H1 (cell line): ENCODE measurements around the gene INHBA. TPM values are rescaled to one million over a fixed set of nuclear protein-coding genes. Genes with fewer than 3 reads are reported as not detected.

ENCODE experiments used
- CTCF ChIA-PET: fragments of 300-600 bp; sonication (Branson Sonifier 250); formaldehyde crosslinking; loops from one replicate; lab custom pipeline; 2021; ENCODE audit not compliant: partially characterized antibody; lab: Charles Lee
- POLR2A ChIA-PET: fragments of 300-600 bp; sonication (Branson Sonifier 250); formaldehyde crosslinking; loops from one replicate; lab custom pipeline; 2021; ENCODE audit warnings: inconsistent platforms; ENCODE audit not compliant: partially characterized antibody; lab: Charles Lee
- DNase-seq, 2 experiments: peaks; one replicate each; pipeline versions ENCODE4 v3.0.0 to v3.0.0-alpha.2; 2010 to 2022; ENCODE audit warnings: low spot score in 2 of 2, low read depth in 1 of 2, mixed read lengths in 1 of 2
- FAIRE-seq: peaks from 2 replicates; lab custom pipeline; 2011; peaks lifted over from hg19 to GRCh38; lab: Jason Lieb, UNC
- H2AFZ ChIP-seq: 2 replicates; pipeline ENCODE4 v1.8.1; 2012; ENCODE audit warnings: low read length, inconsistent platforms
- H2AK5ac ChIP-seq: 2 replicates; pipeline ENCODE4 v1.6.1; 2013; ENCODE audit warnings: low read depth, low read length
- H2BK120ac ChIP-seq: replicated peaks from 2 replicates; pipeline ENCODE3; 2013; ENCODE audit warnings: low read depth, low read length, inconsistent platforms
- H2BK12ac ChIP-seq: 2 replicates; pipeline ENCODE4 v1.6.1; 2013; ENCODE audit warnings: low read depth, low read length
- H2BK15ac ChIP-seq: 2 replicates; pipeline ENCODE4 v1.6.1; 2013; ENCODE audit warnings: low read length
- H2BK20ac ChIP-seq: 2 replicates; pipeline ENCODE4 v1.6.1; 2013; ENCODE audit warnings: low read length
- H2BK5ac ChIP-seq: 2 replicates; pipeline ENCODE4 v1.6.1; 2013; ENCODE audit warnings: low read depth, low read length
- H3K14ac ChIP-seq: 2 replicates; pipeline ENCODE4 v1.6.1; 2013; ENCODE audit warnings: inconsistent platforms; ENCODE audit not compliant: insufficient read length
- H3K18ac ChIP-seq: 2 replicates; pipeline ENCODE4 v1.6.1; 2013; ENCODE audit warnings: low read length; ENCODE audit errors: extremely low read depth
- H3K23ac ChIP-seq: 2 replicates; pipeline ENCODE4 v1.6.1; 2013; ENCODE audit warnings: inconsistent platforms; ENCODE audit not compliant: insufficient read length
- H3K23me2 ChIP-seq: 2 replicates; pipeline ENCODE4 v1.6.1; 2013; ENCODE audit warnings: low read depth, low read length
- H3K27ac ChIP-seq: 2 replicates; pipeline ENCODE4 v1.6.1; 2011; ENCODE audit warnings: low read depth, low read length, inconsistent platforms
- H3K27me3 ChIP-seq, 4 experiments: replicated peaks in 1 of 4; 1 replicate in 1 of 4; 2 replicates in 3 of 4; pipeline versions ENCODE4 v1.6.1 to v1.8.1; 2011 to 2013; ENCODE audit warnings: low read length in 3 of 4, mild to moderate bottlenecking in 3 of 4, inconsistent platforms in 2 of 4, mixed read lengths in 2 of 4, moderate library complexity in 1 of 4; ENCODE audit not compliant: control insufficient read depth in 3 of 4, insufficient read depth in 3 of 4; ENCODE audit errors: extremely low read depth in 1 of 4
- H3K36me3 ChIP-seq, 4 experiments: 2 replicates each; pipeline versions ENCODE4 v1.6.1 to v1.8.1; 2011 to 2013; ENCODE audit warnings: mild to moderate bottlenecking in 4 of 4, low read length in 3 of 4, moderate library complexity in 2 of 4, control low read depth in 1 of 4, inconsistent platforms in 1 of 4; ENCODE audit not compliant: insufficient read depth in 4 of 4, control insufficient read depth in 2 of 4
- H3K4ac ChIP-seq: replicated peaks from 2 replicates; pipeline ENCODE3; 2013; ENCODE audit warnings: low read length, low read depth, mixed read lengths, inconsistent platforms; ENCODE audit not compliant: insufficient read length
- H3K4me1 ChIP-seq, 4 experiments: replicated peaks in 1 of 4; 1 replicate in 1 of 4; 2 replicates in 3 of 4; pipeline versions ENCODE4 v1.6.1 to v1.8.1; 2011 to 2013; ENCODE audit warnings: low read length in 3 of 4, inconsistent platforms in 2 of 4, mixed read lengths in 1 of 4; ENCODE audit not compliant: insufficient read depth in 4 of 4, control insufficient read depth in 3 of 4
- H3K4me2 ChIP-seq, 2 experiments: 2 replicates each; pipeline versions ENCODE4 v1.6.1 to v1.8.1; 2011 to 2013; ENCODE audit warnings: low read depth in 2 of 2, low read length in 2 of 2, control low read depth in 1 of 2, inconsistent platforms in 1 of 2, mild to moderate bottlenecking in 1 of 2; ENCODE audit not compliant: insufficient read depth in 1 of 2
- H3K4me3 ChIP-seq, 4 experiments: fragments of 200-600, 300-600 bp in 1 of 4; sonication (generic), shearing (Covaris generic), sonication (Bioruptor Twin) in 1 of 4; 2 replicates each; pipeline versions ENCODE4 v1.5.1 to v1.8.1; 2011 to 2016; ENCODE audit warnings: low read length in 4 of 4, low read depth in 3 of 4, control low read depth in 2 of 4, inconsistent platforms in 2 of 4, mild to moderate bottlenecking in 2 of 4, mixed read lengths in 1 of 4, moderate library complexity in 1 of 4; ENCODE audit not compliant: insufficient read depth in 2 of 4; ENCODE audit errors: extremely low read depth in 1 of 4
- H3K56ac ChIP-seq: replicated peaks from 2 replicates; pipeline ENCODE3; 2013; ENCODE audit warnings: low read depth, mild to moderate bottlenecking, mixed read lengths, low read length, inconsistent platforms; ENCODE audit not compliant: insufficient read length
- H3K79me1 ChIP-seq: 2 replicates; pipeline ENCODE4 v1.6.1; 2013; ENCODE audit warnings: low read depth, low read length, control low read depth
- H3K79me2 ChIP-seq, 2 experiments: 2 replicates each; pipeline versions ENCODE4 v1.6.1 to v1.8.1; 2012 to 2013; ENCODE audit warnings: low read length in 2 of 2, mild to moderate bottlenecking in 2 of 2, inconsistent platforms in 1 of 2; ENCODE audit not compliant: insufficient read depth in 2 of 2, control insufficient read depth in 1 of 2
- H3K9ac ChIP-seq, 4 experiments: replicated peaks in 1 of 4; 1 replicate in 1 of 4; 2 replicates in 3 of 4; pipeline versions ENCODE4 v1.6.1 to v1.8.1; 2011 to 2013; ENCODE audit warnings: low read depth in 3 of 4, low read length in 3 of 4, control low read depth in 2 of 4, mild to moderate bottlenecking in 2 of 4, moderate library complexity in 2 of 4, inconsistent platforms in 1 of 4; ENCODE audit errors: extremely low read depth in 1 of 4
- H3K9me3 ChIP-seq, 2 experiments: 2 replicates each; pipeline versions ENCODE4 v1.6.1 to v1.8.1; 2012 to 2013; ENCODE audit warnings: mild to moderate bottlenecking in 2 of 2, moderate library complexity in 2 of 2, control low read depth in 1 of 2, inconsistent platforms in 1 of 2, low read depth in 1 of 2, low read length in 1 of 2, mixed read lengths in 1 of 2; ENCODE audit not compliant: insufficient read depth in 2 of 2
- H4K20me1 ChIP-seq, 2 experiments: replicated peaks in 1 of 2; 2 replicates each; pipeline versions ENCODE3 to v1.8.1; 2011 to 2013; ENCODE audit warnings: inconsistent platforms in 2 of 2, low read length in 2 of 2, mild to moderate bottlenecking in 1 of 2; ENCODE audit not compliant: insufficient read depth in 2 of 2, control insufficient read depth in 1 of 2
- H4K5ac ChIP-seq: 2 replicates; pipeline ENCODE4 v1.6.1; 2013; ENCODE audit warnings: low read length, low read depth, mixed read lengths, inconsistent platforms; ENCODE audit not compliant: insufficient read length
- H4K8ac ChIP-seq: 2 replicates; pipeline ENCODE4 v1.8.0; 2013; ENCODE audit warnings: mild to moderate bottlenecking, moderate library complexity, low read length, inconsistent platforms; ENCODE audit not compliant: insufficient read depth; ENCODE audit errors: extremely low read depth
- H4K91ac ChIP-seq: replicated peaks from 2 replicates; pipeline ENCODE3; 2013; ENCODE audit warnings: low read length, mixed read lengths, inconsistent platforms; ENCODE audit not compliant: insufficient read length
- CBX8 ChIP-seq: fragments of 300-800, 300-1000 bp; sonication (generic); IDR thresholded peaks from 2 replicates; pipeline ENCODE4 v1.7.1; 2016; ENCODE audit warnings: low read depth, low read length, borderline replicate concordance
- EZH2 ChIP-seq: fragments of 200-600 bp; sonication (generic); IDR thresholded peaks from 2 replicates; pipeline ENCODE4 v1.7.1; 2012; ENCODE audit warnings: low read depth, mild to moderate bottlenecking, moderate library complexity, low read length, inconsistent platforms; ENCODE audit not compliant: severe bottlenecking
- FOSL1 ChIP-seq: IDR thresholded peaks from 2 replicates; pipeline ENCODE4 v1.6.1; 2011; ENCODE audit warnings: mild to moderate bottlenecking, low read depth, low read length, moderate library complexity; ENCODE audit not compliant: insufficient read depth
- GTF2F1 ChIP-seq: IDR thresholded peaks from 2 replicates; pipeline ENCODE4 v1.6.1; 2012; ENCODE audit warnings: low read depth, low read length, improper control_type of control experiment, borderline replicate concordance
- JUN ChIP-seq: IDR thresholded peaks from 2 replicates; pipeline ENCODE4 v1.6.1; 2011; ENCODE audit warnings: low read depth, mild to moderate bottlenecking, improper control_type of control experiment, low read length
- KDM5A ChIP-seq: fragments of 200-600 bp; IDR thresholded peaks from 2 replicates; pipeline ENCODE4 v1.7.1; 2012; ENCODE audit warnings: mild to moderate bottlenecking, low read length, inconsistent platforms, mixed read lengths
- POLR2AphosphoS5 ChIP-seq: IDR thresholded peaks from 2 replicates; pipeline ENCODE4 v1.6.1; 2011; ENCODE audit warnings: low read depth, low read length
- RAD21 ChIP-seq, 2 experiments: IDR thresholded peaks in 1 of 2; conservative IDR thresholded peaks in 1 of 2; 2 replicates each; pipeline ENCODE4 v1.6.1; 2011; ENCODE audit warnings: low read depth in 2 of 2, low read length in 2 of 2, improper control_type of control experiment in 1 of 2, inconsistent platforms in 1 of 2, mild to moderate bottlenecking in 1 of 2, moderate library complexity in 1 of 2
- RBBP5 ChIP-seq: IDR thresholded peaks from 2 replicates; pipeline ENCODE4 v1.7.1; 2012; ENCODE audit warnings: low read depth, mild to moderate bottlenecking, inconsistent platforms, low read length, moderate library complexity, borderline replicate concordance
- SRF ChIP-seq: IDR thresholded peaks from 2 replicates; pipeline ENCODE4 v1.6.1; 2011; ENCODE audit warnings: mild to moderate bottlenecking, low read depth, low read length, moderate library complexity
- TEAD4 ChIP-seq: IDR thresholded peaks from 2 replicates; pipeline ENCODE4 v1.6.1; 2012; ENCODE audit warnings: low read depth, low read length, inconsistent platforms, mixed read lengths
- ZNF274 ChIP-seq: IDR thresholded peaks from 2 replicates; pipeline ENCODE4 v1.7.0; 2012; ENCODE audit warnings: low read length, borderline replicate concordance; ENCODE audit errors: extremely low read depth
- WGBS, 2 experiments: shearing (Covaris generic) in 1 of 2; methylation state at CpG; one replicate each; pipeline versions ENCODE4 v1.1.6 to v1.1.7; 2013 to 2015; ENCODE audit warnings: low lambda C conversion rate in 2 of 2, mixed read lengths in 2 of 2, inconsistent platforms in 1 of 2, low coverage in 1 of 2, missing lambda C conversion rate in 1 of 2; ENCODE audit not compliant: insufficient replicate concordance in 2 of 2, insufficient coverage in 1 of 2, insufficient read length in 1 of 2; ENCODE audit errors: extremely low coverage in 1 of 2, missing lambda C conversion rate in 1 of 2; 5-methylcytosine and 5-hydroxymethylcytosine counted together
- polyA plus RNA-seq, 7 experiments: library from polyadenylated mRNA; depleted of rRNA in 3 of 7; stranded (reverse) in 5 of 7; unstranded in 2 of 7; fragments of >200 nt in 5 of 7; fragments of 200-250 nt in 2 of 7; gene quantifications; 1 replicate in 5 of 7; 2 replicates in 1 of 7; 4 replicates in 1 of 7; pipeline versions ENCODE4 v1.2.1 to v1.2.3, GENCODE V29; 2011 to 2013; ENCODE audit warnings: missing spikeins in 2 of 7, mixed read lengths in 2 of 7
- total RNA-seq: library from RNA; stranded (reverse); fragmentation: NEBNext Ultra II Directional; extraction: Animal tissue kit (Norgen Biotek cat#: 25700); gene quantifications from 2 replicates; pipeline ENCODE4 v1.2.1, GENCODE V29; 2021

INHBA gene
- total and polyA plus RNA-seq, 2 of the 8 experiments (the other 6 are each of a cell fraction or from before 2014, with no cell fraction given): 1.1 to 2.7 TPM

- Histone ChIP-seq H3K4ac (no peak overlapping the region), H3K56ac (no peak overlapping the region), H4K91ac (no peak overlapping the region), H3K4me1 (no peaks in the 10 kb centered on the region; a peak in 1 of 7 replicates), H2AFZ (no peak overlapping the region), H3K27ac (no peak overlapping the region), H2BK12ac (no peak overlapping the region), H2BK20ac (no peak overlapping the region), H3K23ac (no peak overlapping the region), H2BK5ac (no peak overlapping the region), H3K4me2 (no peak overlapping the region), H3K79me2 (no peaks in the 10 kb centered on the region), H3K18ac (no peak overlapping the region), H3K36me3 (no peaks in the 10 kb centered on the region), H4K8ac (no peak overlapping the region), H3K23me2 (no peaks in the 10 kb centered on the region), H2BK15ac (no peak overlapping the region), H2BK120ac (no peak overlapping the region), H2AK5ac (no peak overlapping the region), H3K4me3 (no peak overlapping the region), H3K9me3 (no peaks in the 10 kb centered on the region), H3K14ac (no peak overlapping the region), H3K79me1 (no peaks in the 10 kb centered on the region), H4K20me1 (no peaks in the 10 kb centered on the region), H3K9ac (no peak overlapping the region), H4K5ac (no peak overlapping the region), H3K27me3 (no peaks in the 10 kb centered on the region)
- POLR2A ChIA-PET: no interaction called here
- CTCF ChIA-PET: interaction anchor here (0.6 to 2.9 kb wide), 4 partner anchors 10 to 712 kb away, joined by 3 to 19 read pairs (median 6); no protein-coding TSS in a partner anchor
- FAIRE-seq (no peak), DNase-seq (no peak)
- TF ChIP-seq RBBP5 (no peak), JUN (no peak), EZH2 (no peak), ZNF274 (no peak), GTF2F1 (no peak), KDM5A (no peak), TEAD4 (no peak), POLR2AphosphoS5 (no peak), CBX8 (no peak), RAD21 (IDR thresholded peaks at IDR 0.05 in 1 of 2, conservative IDR thresholded peaks at IDR 0.05 in 1 of 2; ENCODE audit: low read depth in 2 of 2, low read length in 2 of 2) (no peak), SRF (no peak), FOSL1 (no peak)
- 89% methylated on average over 8 of the region's 8 CpGs; no CpG with 5 or more reads in 1 of the 2 experiments for WGBS, 2 experiments
These were observed 12.1 kb upstream of the INHBA start for GRCh38 chr7:41715000-41715399.
